Measurements from ENCODE around the gene CKAP4. TPM values are rescaled to one million over a fixed set of nuclear protein-coding genes. Genes with fewer than 3 reads are reported as not detected.

Gene CKAP4
- total RNA-seq, 1 donor from 2014 or later, result 40.3 TPM

DNA sequence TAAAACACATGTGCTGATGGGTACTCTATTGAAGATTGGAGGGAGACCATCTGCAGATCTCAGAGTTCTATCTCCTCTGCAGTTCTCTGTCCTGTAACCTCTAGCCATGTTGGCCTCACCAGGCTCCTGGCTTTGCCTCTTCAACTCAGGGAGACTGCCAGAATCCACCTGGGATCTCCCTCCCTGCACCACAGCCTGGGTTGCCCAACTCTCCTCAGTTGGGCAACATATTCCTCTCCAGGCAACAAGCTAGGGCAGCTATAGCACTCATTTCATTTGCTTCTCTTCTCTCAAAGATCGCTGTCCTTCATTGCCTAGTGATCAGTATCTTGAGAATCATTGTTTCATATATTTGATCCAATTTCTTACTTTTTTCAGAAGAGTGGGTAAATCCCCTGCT, 28.8 kb downstream of the CKAP4 start:
- ATAC-seq (no peak), DNase-seq (no peak)
- TF ChIP-seq, protein P1, sequence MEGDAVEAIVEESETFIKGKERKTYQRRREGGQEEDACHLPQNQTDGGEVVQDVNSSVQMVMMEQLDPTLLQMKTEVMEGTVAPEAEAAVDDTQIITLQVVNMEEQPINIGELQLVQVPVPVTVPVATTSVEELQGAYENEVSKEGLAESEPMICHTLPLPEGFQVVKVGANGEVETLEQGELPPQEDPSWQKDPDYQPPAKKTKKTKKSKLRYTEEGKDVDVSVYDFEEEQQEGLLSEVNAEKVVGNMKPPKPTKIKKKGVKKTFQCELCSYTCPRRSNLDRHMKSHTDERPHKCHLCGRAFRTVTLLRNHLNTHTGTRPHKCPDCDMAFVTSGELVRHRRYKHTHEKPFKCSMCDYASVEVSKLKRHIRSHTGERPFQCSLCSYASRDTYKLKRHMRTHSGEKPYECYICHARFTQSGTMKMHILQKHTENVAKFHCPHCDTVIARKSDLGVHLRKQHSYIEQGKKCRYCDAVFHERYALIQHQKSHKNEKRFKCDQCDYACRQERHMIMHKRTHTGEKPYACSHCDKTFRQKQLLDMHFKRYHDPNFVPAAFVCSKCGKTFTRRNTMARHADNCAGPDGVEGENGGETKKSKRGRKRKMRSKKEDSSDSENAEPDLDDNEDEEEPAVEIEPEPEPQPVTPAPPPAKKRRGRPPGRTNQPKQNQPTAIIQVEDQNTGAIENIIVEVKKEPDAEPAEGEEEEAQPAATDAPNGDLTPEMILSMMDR (IDR thresholded peaks at IDR 0.05), result no peak

DNA sequence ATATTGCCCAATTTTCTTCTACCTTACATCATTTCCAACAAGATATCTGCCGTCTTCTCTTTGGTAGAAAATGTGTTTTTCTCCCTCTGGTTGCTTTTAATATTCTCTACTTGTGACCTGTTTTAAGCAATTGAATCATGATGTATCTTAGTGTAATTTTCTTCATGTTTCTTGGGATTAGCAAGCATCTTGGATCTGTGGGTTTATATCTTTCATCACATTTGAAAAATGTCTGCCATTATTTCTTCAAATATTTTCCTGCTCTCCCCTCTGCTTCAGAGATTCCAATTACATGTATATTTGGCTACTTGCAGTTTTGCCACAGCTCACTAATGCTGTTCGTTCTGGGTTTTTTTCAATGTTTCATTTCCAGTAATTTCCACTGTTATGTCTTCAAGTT, 30.1 kb downstream of the CKAP4 start:
- intact Hi-C loops (cut with DNase I), result no loop called here
- TF ChIP-seq, protein P1 (IDR thresholded peaks at IDR 0.05), result no peak
- Histone ChIP-seq H3K9me3 (peaks cover 4% of the 10 kb centered on the region), H3K36me3 (no peaks in the 10 kb centered on the region), H3K4me1 (no peaks in the 10 kb centered on the region), H3K27ac (no peak overlapping the region), H3K27me3 (no peaks in the 10 kb centered on the region), H3K4me3 (no peak overlapping the region)
- ATAC-seq (no peak), DNase-seq (no peak)

More for the DNA sequence above, 28.8 kb downstream of the CKAP4 start:
- Histone ChIP-seq H3K36me3 (no peaks in the 10 kb centered on the region), H3K27me3 (no peaks in the 10 kb centered on the region), H3K27ac (no peak overlapping the region), H3K4me3 (no peak overlapping the region), H3K9me3 (peaks cover 4% of the 10 kb centered on the region), H3K4me1 (peaks cover 5% of the 10 kb centered on the region)
- intact Hi-C loops (cut with DNase I), result no loop called here

DNA sequence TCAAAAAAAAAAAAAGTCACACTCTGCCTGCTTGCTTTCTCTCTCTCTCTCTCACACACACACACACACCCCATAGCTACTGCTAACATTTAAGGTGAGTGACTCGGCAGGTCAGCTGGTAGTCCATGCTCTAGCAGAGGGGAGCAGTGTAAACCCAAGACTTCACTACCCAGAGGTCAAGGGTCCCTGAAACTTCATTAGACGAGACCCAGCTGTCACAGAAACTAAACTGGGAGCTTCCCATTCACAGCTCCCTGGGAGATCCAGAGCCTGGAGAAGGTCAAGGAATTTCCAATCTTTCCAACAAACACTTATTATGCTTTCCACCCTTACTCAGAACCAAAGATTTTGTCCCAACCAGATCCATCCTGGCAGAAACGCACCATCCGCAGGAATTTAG, 33.2 kb downstream of the CKAP4 start:
- intact Hi-C loops (cut with DNase I), result no loop called here
- H3K4me1 ChIP-seq, result no peaks in the 10 kb centered on the region
- H3K27ac ChIP-seq, result no peak overlapping the region

DNA sequence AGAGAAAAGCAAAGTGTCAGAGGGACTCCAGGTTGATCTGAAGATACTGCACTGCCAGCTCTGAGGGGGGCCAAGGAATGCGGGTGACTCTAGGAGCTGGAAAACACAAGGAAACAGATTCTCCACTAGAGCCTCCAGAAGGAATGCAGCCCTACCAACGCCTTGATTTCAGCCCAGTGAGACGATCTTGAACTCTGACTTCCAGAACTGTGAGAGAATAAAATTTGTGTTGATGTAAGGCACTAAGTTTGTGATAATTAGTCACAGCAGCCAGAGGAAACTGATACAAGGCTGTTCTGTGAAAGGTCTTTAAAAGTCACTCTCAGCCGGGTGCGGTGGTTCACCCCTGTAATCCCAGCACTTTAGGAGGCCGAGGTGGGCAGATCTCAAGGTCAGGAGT, 34.2 kb downstream of the CKAP4 start:
- intact Hi-C loops (cut with DNase I), result no loop called here
- DNase-seq (no peak), ATAC-seq (no peak)
- H3K27ac ChIP-seq, result no peak overlapping the region
- H3K36me3 ChIP-seq, result no peaks in the 10 kb centered on the region
- no peaks in the 10 kb centered on the region for H3K4me1 ChIP-seq
- peaks cover 4% of the 10 kb centered on the region for H3K9me3 ChIP-seq
- TF ChIP-seq, protein P1 (IDR thresholded peaks at IDR 0.05), result no peak
- H3K4me3 ChIP-seq, result no peak overlapping the region
- no peaks in the 10 kb centered on the region for H3K27me3 ChIP-seq

More for the DNA sequence above, 33.2 kb downstream of the CKAP4 start:
- Histone ChIP-seq H3K9me3 (peaks cover 4% of the 10 kb centered on the region), H3K4me3 (no peak overlapping the region), H3K27me3 (no peaks in the 10 kb centered on the region), H3K36me3 (no peaks in the 10 kb centered on the region)
- TF ChIP-seq, protein P1 (IDR thresholded peaks at IDR 0.05), result no peak
- ATAC-seq (no peak), DNase-seq (no peak)

DNA sequence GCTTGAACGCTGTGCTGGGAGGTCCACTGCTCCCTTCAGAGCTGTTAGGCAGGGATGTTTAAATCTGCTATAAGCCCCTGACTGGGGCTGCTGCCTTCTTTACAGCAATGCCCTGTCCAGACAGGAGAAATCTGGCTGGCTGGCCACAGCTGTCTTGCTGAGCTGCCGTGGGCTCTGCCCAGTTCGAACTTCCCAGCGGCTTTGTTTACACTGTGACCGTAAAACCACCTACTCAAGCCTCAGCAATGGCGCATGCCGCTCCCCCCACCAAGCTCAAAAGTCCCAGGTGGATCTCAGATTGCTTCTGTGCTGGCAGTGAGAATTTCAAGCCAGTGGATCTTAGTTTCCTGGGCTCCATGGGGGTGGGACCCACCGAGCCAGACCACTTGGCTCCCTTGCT, 35.8 kb downstream of the CKAP4 start:
- no peaks in the 10 kb centered on the region for H3K27me3 ChIP-seq
- no peak overlapping the region for H3K4me3 ChIP-seq
- ATAC-seq (no peak), DNase-seq (no peak)
- H3K36me3 ChIP-seq, result no peaks in the 10 kb centered on the region
- no peaks in the 10 kb centered on the region for H3K4me1 ChIP-seq
- H3K9me3 ChIP-seq, result no peaks in the 10 kb centered on the region
- TF ChIP-seq, protein P1 (IDR thresholded peaks at IDR 0.05), result no peak
- H3K27ac ChIP-seq, result no peak overlapping the region
- intact Hi-C loops (cut with DNase I), result no loop called here
